A673 (cell line): Measurements from ENCODE around the gene KIF5A.

Source experiments
- CTCF ChIP-seq: fragments of 300-800, 200-600 bp; sonication (generic); conservative IDR thresholded peaks from 2 replicates; pipeline ENCODE4 v1.5.1; 2017; ENCODE audit warnings: low read depth, mild to moderate bottlenecking, antibody characterized with exemption, low read length, moderate library complexity, mixed read lengths
- EZH2 ChIP-seq: fragments of 200-600 bp; sonication (generic); IDR thresholded peaks from 2 replicates; pipeline ENCODE4 v1.6.1; 2017; ENCODE audit warnings: borderline replicate concordance, low read depth, mild to moderate bottlenecking, mixed read lengths, antibody characterized with exemption, low read length; ENCODE audit not compliant: poor library complexity, severe bottlenecking

GRCh38 chr12:57517187-57517586, 32.7 kb upstream of the KIF5A start:
- no peak for TF ChIP-seq CTCF
- no peak for TF ChIP-seq EZH2
